Lung (tissue), 12 donors: ENCODE measurements around the gene TMPRSS13. TPM values are rescaled to one million over a fixed set of nuclear protein-coding genes. Genes with fewer than 3 reads are reported as not detected.

ENCODE experiments used
- ATAC-seq: fragments of 200-7000 bp; cut with Tn5 transposase; one replicate; pipeline ENCODE4 v1.9.1; 2020; ENCODE audit warnings: moderate number of reproducible peaks; ENCODE audit not compliant: insufficient read depth, low FRiP score
- DNase-seq, 3 donors: peaks; one replicate each; pipeline ENCODE4 v3.0.0-alpha.2; 2013 to 2017
- H3K27ac ChIP-seq, 2 donors: one replicate each; pipeline ENCODE4 v1.5.1; 2013; ENCODE audit warnings: mild to moderate bottlenecking in 2 of 2, moderate library complexity in 2 of 2, control low read depth in 1 of 2, inconsistent platforms in 1 of 2, low read depth in 1 of 2, low read length in 1 of 2
- H3K27me3 ChIP-seq, 3 donors: one replicate each; pipeline ENCODE4 v1.5.1; 2013; ENCODE audit warnings: low read length in 2 of 3; ENCODE audit not compliant: control insufficient read depth in 3 of 3, insufficient read depth in 3 of 3
- H3K36me3 ChIP-seq, 4 donors: one replicate each; pipeline ENCODE4 v1.5.1; 2013; ENCODE audit warnings: low read length in 4 of 4, mild to moderate bottlenecking in 1 of 4, moderate library complexity in 1 of 4; ENCODE audit not compliant: control insufficient read depth in 4 of 4, insufficient read depth in 4 of 4
- H3K4me1 ChIP-seq, 5 donors: one replicate each; pipeline ENCODE4 v1.5.1; 2013; ENCODE audit warnings: low read length in 5 of 5, mild to moderate bottlenecking in 2 of 5, moderate library complexity in 1 of 5; ENCODE audit not compliant: control insufficient read depth in 5 of 5, insufficient read depth in 5 of 5
- H3K4me3 ChIP-seq: one replicate; pipeline ENCODE4 v1.5.1; 2013; ENCODE audit warnings: mild to moderate bottlenecking, control low read depth, moderate library complexity
- H3K9ac ChIP-seq, 2 donors: one replicate each; pipeline ENCODE4 v1.5.1; 2013; ENCODE audit warnings: low read length in 2 of 2, control low read depth in 1 of 2; ENCODE audit not compliant: insufficient read depth in 1 of 2
- H3K9me3 ChIP-seq, 4 donors: one replicate each; pipeline ENCODE4 v1.5.1; 2013; ENCODE audit warnings: low read length in 3 of 4, mild to moderate bottlenecking in 1 of 4, moderate library complexity in 1 of 4; ENCODE audit not compliant: control insufficient read depth in 4 of 4, insufficient read depth in 3 of 4
- CTCF ChIP-seq: IDR thresholded peaks from 2 replicates; pipeline ENCODE4 v1.5.1; 2012; ENCODE audit warnings: mild to moderate bottlenecking; ENCODE audit errors: control extremely low read depth, extremely low read depth
- WGBS, 2 donors: extraction: QIAGEN DNeasy Blood & Tissue Kit; methylation state at CpG; one replicate each; pipeline ENCODE4 v1.1.7; 2013; 5-methylcytosine and 5-hydroxymethylcytosine counted together
- polyA plus RNA-seq, 2 donors: library from polyadenylated mRNA; stranded (reverse); fragments of 200-250 nt; gene quantifications; one replicate each; pipeline ENCODE4 v1.2.1, GENCODE V29; 2013
- total RNA-seq, 2 donors: library from RNA; depleted of rRNA in 1 of 2; stranded (reverse); fragments of >200 nt in 1 of 2; gene quantifications; one replicate each; pipeline ENCODE4 v1.2.1, GENCODE V29; 2014 to 2021
- donor health status: control.
- donor health status: control.
- donor health status: Bipolar disorder and iron deficiency.
- donor health status: healthy.
- donor health status: DM: yes; HTN: yes; CAD: no.

The TMPRSS13 gene
- total and polyA plus RNA-seq, 4 donors, result 5.8 to 9.4 (median 9.2) TPM

- TF ChIP-seq CTCF, result no peak
- no peak for ATAC-seq
- no peaks in the 10 kb centered on the region for H3K27me3 ChIP-seq
- no peak overlapping the region for H3K9ac ChIP-seq
- H3K4me3 ChIP-seq, result no peak overlapping the region
- H3K4me1 ChIP-seq, result peaks cover 0 to 16% (median 3%) of the 10 kb centered on the region in 5 donors
- no peak overlapping the region for H3K27ac ChIP-seq
- H3K9me3 ChIP-seq, result no peaks in the 10 kb centered on the region
- DNase-seq, result peak in 1 of 3 donors; percentile 10
- 93 to 94% methylated on average over 16 to 17 of the region's 17 CpGs for WGBS, 2 donors
- no peaks in the 10 kb centered on the region for H3K36me3 ChIP-seq
These were observed 10.6 kb downstream of the TMPRSS13 start for GRCh38 chr11:117918366-117919255.

- 95 to 99% methylated on average over 5 of the region's 5 CpGs for WGBS, 2 donors
- no peak for ATAC-seq
These were observed 11.5 kb downstream of the TMPRSS13 start for GRCh38 chr11:117917591-117918151.

GRCh38 chr11:117916956-117917355 lies 12.2 kb downstream of the TMPRSS13 start:
- no peak overlapping the region for H3K27ac ChIP-seq
- no peaks in the 10 kb centered on the region for H3K9me3 ChIP-seq
- 96% methylated on average over 11 of the region's 11 CpGs for WGBS, 2 donors
- H3K9ac ChIP-seq, result no peak overlapping the region
- ATAC-seq (no peak), DNase-seq (no peak)
- no peak overlapping the region for H3K4me3 ChIP-seq
- no peak for TF ChIP-seq CTCF
- H3K36me3 ChIP-seq, result no peaks in the 10 kb centered on the region
- peaks cover 0 to 16% (median 3%) of the 10 kb centered on the region in 5 donors for H3K4me1 ChIP-seq
- H3K27me3 ChIP-seq, result no peaks in the 10 kb centered on the region

More at GRCh38 chr11:117917591-117918151, 11.5 kb downstream of the TMPRSS13 start:
- Histone ChIP-seq H3K9ac (no peak overlapping the region), H3K4me3 (no peak overlapping the region), H3K9me3 (no peaks in the 10 kb centered on the region), H3K27ac (no peak overlapping the region), H3K27me3 (no peaks in the 10 kb centered on the region), H3K36me3 (no peaks in the 10 kb centered on the region), H3K4me1 (peaks cover 0 to 16% (median 3%) of the 10 kb centered on the region in 5 donors)
- TF ChIP-seq CTCF, result no peak
- DNase-seq, result no peak
